Sigmoid colon (tissue), 7 donors: ENCODE data around the gene MET. TPM values are rescaled to one million over a fixed set of nuclear protein-coding genes. Genes with fewer than 3 reads are reported as not detected.

ENCODE experiments used
- DNase-seq: peaks from one replicate; pipeline ENCODE4 v3.0.0-alpha.2; 2019
- H3K27ac ChIP-seq, 4 donors: fragments of 200-600 bp; sonication (generic); one replicate each; pipeline ENCODE4 v1.5.1; 2016 to 2019; ENCODE audit warnings: mild to moderate bottlenecking in 1 of 4
- H3K27me3 ChIP-seq, 3 donors: fragments of 200-600 bp; sonication (generic); one replicate each; pipeline ENCODE4 v1.5.1; 2019; ENCODE audit warnings: mild to moderate bottlenecking in 1 of 3
- H3K36me3 ChIP-seq, 4 donors: fragments of 200-600 bp; sonication (generic); one replicate each; pipeline ENCODE4 v1.5.1; 2016 to 2019
- H3K4me1 ChIP-seq, 4 donors: fragments of 200-600 bp; sonication (generic); one replicate each; pipeline ENCODE4 v1.5.1; 2017 to 2019
- H3K4me3 ChIP-seq, 4 donors: fragments of 200-600 bp; sonication (generic); one replicate each; pipeline ENCODE4 v1.5.1; 2017 to 2019; ENCODE audit warnings: mild to moderate bottlenecking in 2 of 4, moderate library complexity in 1 of 4
- H3K9me3 ChIP-seq, 4 donors: fragments of 200-600 bp in 3 of 4; sonication (generic) in 3 of 4; one replicate each; pipeline versions ENCODE4 v1.5.1 to v1.6.1; 2013 to 2019
- EP300 ChIP-seq, 4 donors: sonication (generic); formaldehyde crosslinking; IDR thresholded peaks; one replicate each; pipeline ENCODE4 v1.6.1; 2017; ENCODE audit warnings: antibody characterized with exemption in 4 of 4
- POLR2A ChIP-seq, 2 donors: fragments of 450-650 bp; IDR thresholded peaks; one replicate each; pipeline ENCODE4 v1.6.1; 2016; ENCODE audit warnings: antibody characterized with exemption in 2 of 2, mild to moderate bottlenecking in 2 of 2, moderate library complexity in 2 of 2
- POLR2AphosphoS5 ChIP-seq, 4 donors: sonication (generic); formaldehyde crosslinking; IDR thresholded peaks; one replicate each; pipeline ENCODE4 v1.6.1; 2017; ENCODE audit warnings: antibody characterized with exemption in 4 of 4
- WGBS, 2 donors: extraction: QIAGEN DNeasy Blood & Tissue Kit; methylation state at CpG; one replicate each; pipeline ENCODE4 v1.1.7; 2013; 5-methylcytosine and 5-hydroxymethylcytosine counted together
- intact Hi-C: fragments of 100-400 bp; cut with DNase I; formaldehyde crosslinking; loops from one replicate; pipeline ENCODE4 v1.15.1; 2023
- polyA plus RNA-seq, 3 donors: library from polyadenylated mRNA; stranded (reverse); fragments of 200-250 nt; gene quantifications; one replicate each; pipeline ENCODE4 v1.2.3, GENCODE V29; 2013
- total RNA-seq, 4 donors: library from RNA; depleted of rRNA; stranded (reverse); fragments of >200 nt; gene quantifications; one replicate each; pipeline ENCODE4 v1.1.0, GENCODE V29; 2016
- TF ChIP-seq, protein P1 (sequence below), 4 experiments: fragments of 450-650 bp in 3 of 4; fragments of 200-600 bp in 1 of 4; IDR thresholded peaks; one replicate each; pipeline ENCODE4 v1.5.1; 2016 to 2019; ENCODE audit warnings: antibody characterized with exemption in 4 of 4, mild to moderate bottlenecking in 3 of 4, moderate library complexity in 2 of 4
- donor health status: healthy with polysubstance abuse.
- donor health status: Bipolar disorder and iron deficiency.
- donor health status: healthy.

Gene MET
- total and polyA plus RNA-seq, 7 donors = 1.2 to 21.6 (median 15.9) TPM

DNA sequence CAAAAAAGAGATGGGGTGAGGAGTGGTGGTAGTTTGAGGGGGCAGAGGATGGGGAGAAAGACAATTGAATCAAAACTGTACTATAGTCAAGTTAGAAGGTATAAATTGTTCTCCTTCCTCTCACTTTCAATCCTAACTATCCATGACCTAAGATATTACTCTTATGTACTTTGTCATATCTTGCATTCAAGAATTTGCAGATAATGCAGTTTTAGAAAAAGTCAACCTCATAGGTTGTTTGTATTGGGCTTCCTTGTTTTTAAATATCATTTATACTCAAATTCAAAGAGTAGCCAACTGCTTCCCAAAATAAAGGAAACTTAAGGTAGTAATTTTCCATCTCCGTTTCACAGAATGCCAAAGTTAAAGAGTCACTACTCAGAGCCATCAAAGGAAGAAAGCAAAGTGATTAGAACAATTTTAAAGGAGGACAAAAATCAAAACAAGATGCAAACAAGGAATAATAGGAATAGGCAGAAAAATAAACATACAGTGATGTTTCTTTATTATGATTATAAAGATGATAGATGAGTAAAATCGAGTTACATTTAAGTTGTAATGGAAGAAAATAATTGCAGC is 32.7 kb downstream of the MET start:
- no peaks in the 10 kb centered on the region for H3K4me1 ChIP-seq

DNA sequence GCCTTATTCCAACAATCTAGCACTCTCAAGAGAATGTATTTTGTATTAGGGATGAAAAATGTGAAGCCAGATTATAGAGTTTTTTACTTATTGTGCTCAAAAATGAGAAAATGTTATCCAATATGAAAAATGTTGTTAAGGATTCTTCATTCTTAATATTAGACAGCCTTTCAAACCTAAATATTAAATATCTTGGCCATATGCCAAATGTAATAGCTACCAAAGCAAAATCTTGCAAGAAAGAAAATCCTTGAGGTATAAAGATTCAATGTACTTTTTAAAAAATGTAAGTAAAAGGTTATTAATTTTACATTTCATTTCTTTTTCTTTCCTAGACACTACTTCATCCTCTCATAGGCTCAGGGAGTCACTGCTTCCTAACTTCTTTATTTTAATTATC is 33.4 kb downstream of the MET start:
- Histone ChIP-seq H3K27me3 (no peaks in the 10 kb centered on the region), H3K4me3 (no peak overlapping the region), H3K4me1 (no peaks in the 10 kb centered on the region), H3K36me3 (no peaks in the 10 kb centered on the region), H3K9me3 (no peaks in the 10 kb centered on the region), H3K27ac (no peak overlapping the region)
- intact Hi-C loops = no loop called here
- no peak for DNase-seq
- TF ChIP-seq, protein P1, sequence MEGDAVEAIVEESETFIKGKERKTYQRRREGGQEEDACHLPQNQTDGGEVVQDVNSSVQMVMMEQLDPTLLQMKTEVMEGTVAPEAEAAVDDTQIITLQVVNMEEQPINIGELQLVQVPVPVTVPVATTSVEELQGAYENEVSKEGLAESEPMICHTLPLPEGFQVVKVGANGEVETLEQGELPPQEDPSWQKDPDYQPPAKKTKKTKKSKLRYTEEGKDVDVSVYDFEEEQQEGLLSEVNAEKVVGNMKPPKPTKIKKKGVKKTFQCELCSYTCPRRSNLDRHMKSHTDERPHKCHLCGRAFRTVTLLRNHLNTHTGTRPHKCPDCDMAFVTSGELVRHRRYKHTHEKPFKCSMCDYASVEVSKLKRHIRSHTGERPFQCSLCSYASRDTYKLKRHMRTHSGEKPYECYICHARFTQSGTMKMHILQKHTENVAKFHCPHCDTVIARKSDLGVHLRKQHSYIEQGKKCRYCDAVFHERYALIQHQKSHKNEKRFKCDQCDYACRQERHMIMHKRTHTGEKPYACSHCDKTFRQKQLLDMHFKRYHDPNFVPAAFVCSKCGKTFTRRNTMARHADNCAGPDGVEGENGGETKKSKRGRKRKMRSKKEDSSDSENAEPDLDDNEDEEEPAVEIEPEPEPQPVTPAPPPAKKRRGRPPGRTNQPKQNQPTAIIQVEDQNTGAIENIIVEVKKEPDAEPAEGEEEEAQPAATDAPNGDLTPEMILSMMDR (IDR thresholded peaks at IDR 0.05) = no peak
- no peak for TF ChIP-seq POLR2A (IDR thresholded peaks at IDR 0.05)
- no peak for TF ChIP-seq POLR2AphosphoS5 (IDR thresholded peaks at IDR 0.05)
- TF ChIP-seq EP300 (IDR thresholded peaks at IDR 0.05) = no peak

More for the DNA sequence above, 32.7 kb downstream of the MET start:
- no peak overlapping the region for H3K27ac ChIP-seq
- TF ChIP-seq POLR2AphosphoS5 (IDR thresholded peaks at IDR 0.05) (no peak), POLR2A (IDR thresholded peaks at IDR 0.05) (no peak), EP300 (IDR thresholded peaks at IDR 0.05) (no peak)
- TF ChIP-seq, protein P1 (IDR thresholded peaks at IDR 0.05) = no peak
- H3K36me3 ChIP-seq = no peaks in the 10 kb centered on the region
- 79 to 85% methylated on average over 2 of the region's 2 CpGs for WGBS, 2 donors
- H3K9me3 ChIP-seq = no peaks in the 10 kb centered on the region
- H3K27me3 ChIP-seq = no peaks in the 10 kb centered on the region
- no peak for DNase-seq
- intact Hi-C loops = no loop called here
- no peak overlapping the region for H3K4me3 ChIP-seq

DNA sequence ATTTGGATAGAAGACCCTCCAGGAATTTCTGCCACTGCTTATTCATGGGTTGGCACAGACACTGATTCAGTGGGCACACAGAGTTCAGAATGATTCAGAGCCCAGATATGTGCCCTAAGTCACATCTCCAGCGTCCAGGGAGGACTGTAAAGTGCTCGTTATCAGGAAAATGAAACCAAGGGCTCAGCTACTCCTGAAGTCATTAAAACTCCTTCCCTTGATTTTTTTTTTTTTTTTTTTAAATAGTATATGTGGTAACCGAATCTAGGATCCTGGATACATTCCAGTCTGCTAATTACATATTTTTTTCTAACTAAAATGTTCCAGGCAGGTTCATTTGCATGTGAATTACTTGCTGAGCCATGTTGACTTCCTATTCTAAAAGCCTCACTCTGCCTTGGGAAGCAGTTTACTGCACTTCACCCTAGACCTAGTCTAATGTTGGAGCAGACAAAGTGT is 34.7 kb downstream of the MET start:
- 21 to 61% methylated on average over 3 of the region's 3 CpGs for WGBS, 2 donors
- Histone ChIP-seq H3K4me1 (no peaks in the 10 kb centered on the region), H3K27ac (peak overlapping the region in 2 of 4 donors; percentile 29 to 30), H3K36me3 (no peaks in the 10 kb centered on the region), H3K9me3 (no peaks in the 10 kb centered on the region), H3K27me3 (no peaks in the 10 kb centered on the region), H3K4me3 (peak overlapping the region in 2 of 4 donors; percentile 8 to 10)
- intact Hi-C loops = no loop called here
- no peak for TF ChIP-seq EP300 (IDR thresholded peaks at IDR 0.05)
- peak in 1 of 4 donors; percentile 7 for TF ChIP-seq POLR2AphosphoS5 (IDR thresholded peaks at IDR 0.05)
- no peak for DNase-seq

DNA sequence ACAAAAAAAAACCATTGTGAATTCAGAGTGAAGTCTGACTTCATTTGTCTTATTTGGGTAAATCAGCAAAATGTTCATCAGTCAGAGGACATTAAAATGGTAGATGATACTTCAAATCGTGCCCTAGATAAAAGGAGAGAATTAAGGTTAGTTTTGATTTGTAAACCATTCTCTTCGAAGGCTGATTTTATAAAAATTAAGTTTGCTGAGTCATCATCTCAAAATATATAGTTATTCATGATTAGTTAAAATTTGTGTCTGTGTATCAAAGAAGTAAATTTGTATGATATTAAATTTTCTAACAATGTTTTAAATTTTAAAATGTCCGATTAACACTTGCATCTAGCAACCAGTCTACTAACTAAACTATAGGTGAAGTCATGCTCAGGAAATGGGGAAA is 35.3 kb downstream of the MET start:
- no peak for TF ChIP-seq POLR2A (IDR thresholded peaks at IDR 0.05)
- no peak for TF ChIP-seq POLR2AphosphoS5 (IDR thresholded peaks at IDR 0.05)
- TF ChIP-seq, protein P1 (IDR thresholded peaks at IDR 0.05) = no peak
- no peak for TF ChIP-seq EP300 (IDR thresholded peaks at IDR 0.05)
- Histone ChIP-seq H3K4me1 (no peaks in the 10 kb centered on the region), H3K4me3 (peak overlapping the region in 1 of 4 donors; percentile 10), H3K36me3 (no peaks in the 10 kb centered on the region), H3K9me3 (no peaks in the 10 kb centered on the region), H3K27ac (peak overlapping the region in 1 of 4 donors; percentile 30), H3K27me3 (no peaks in the 10 kb centered on the region)
- 90 to 91% methylated on average over 3 of the region's 3 CpGs for WGBS, 2 donors
- intact Hi-C loops = no loop called here
- no peak for DNase-seq

DNA sequence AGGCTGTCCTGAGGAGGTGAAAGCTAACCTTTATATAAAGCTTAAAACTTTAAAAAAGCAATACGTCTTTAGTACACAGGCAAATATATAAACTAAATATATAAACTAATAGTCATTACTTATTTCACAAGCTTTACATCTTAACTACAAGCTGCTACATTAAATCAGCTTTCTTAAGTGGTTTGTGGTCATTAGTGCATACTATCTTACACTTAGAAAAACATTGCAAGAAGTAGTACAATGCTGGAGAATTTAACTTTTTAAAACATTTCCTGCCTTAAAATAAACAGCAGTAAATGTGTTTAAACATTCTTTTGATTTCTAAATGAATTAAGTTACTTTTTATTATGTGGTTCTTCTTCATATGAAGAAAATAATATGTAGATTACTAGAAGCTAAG is 36.3 kb downstream of the MET start:
- WGBS, 2 donors = 72 to 92% methylated on average over 1 of the region's 1 CpG

More for the DNA sequence above, 36.3 kb downstream of the MET start:
- TF ChIP-seq, protein P1 (IDR thresholded peaks at IDR 0.05) = no peak
- TF ChIP-seq POLR2A (IDR thresholded peaks at IDR 0.05) = no peak
- no peak for TF ChIP-seq EP300 (IDR thresholded peaks at IDR 0.05)
- TF ChIP-seq POLR2AphosphoS5 (IDR thresholded peaks at IDR 0.05) = no peak
- Histone ChIP-seq H3K9me3 (no peaks in the 10 kb centered on the region), H3K4me1 (no peaks in the 10 kb centered on the region), H3K4me3 (no peak overlapping the region), H3K27ac (no peak overlapping the region), H3K27me3 (no peaks in the 10 kb centered on the region), H3K36me3 (no peaks in the 10 kb centered on the region)
- DNase-seq = no peak
- intact Hi-C loops = no loop called here
